Epithelial cell of alveolus of lung (primary cell): ENCODE data around the gene CRLF1. TPM values are rescaled to one million over a fixed set of nuclear protein-coding genes. Genes with fewer than 3 reads are reported as not detected.

ENCODE experiments used
- total RNA-seq: library from RNA; depleted of rRNA; stranded (reverse); fragments of >200 nt; gene quantifications from 2 replicates; pipeline ENCODE4 v1.2.1, GENCODE V29; 2015

Gene CRLF1, protein sequence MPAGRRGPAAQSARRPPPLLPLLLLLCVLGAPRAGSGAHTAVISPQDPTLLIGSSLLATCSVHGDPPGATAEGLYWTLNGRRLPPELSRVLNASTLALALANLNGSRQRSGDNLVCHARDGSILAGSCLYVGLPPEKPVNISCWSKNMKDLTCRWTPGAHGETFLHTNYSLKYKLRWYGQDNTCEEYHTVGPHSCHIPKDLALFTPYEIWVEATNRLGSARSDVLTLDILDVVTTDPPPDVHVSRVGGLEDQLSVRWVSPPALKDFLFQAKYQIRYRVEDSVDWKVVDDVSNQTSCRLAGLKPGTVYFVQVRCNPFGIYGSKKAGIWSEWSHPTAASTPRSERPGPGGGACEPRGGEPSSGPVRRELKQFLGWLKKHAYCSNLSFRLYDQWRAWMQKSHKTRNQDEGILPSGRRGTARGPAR
- total RNA-seq = 2.6 and 19.3 TPM in 2 replicates

DNA sequence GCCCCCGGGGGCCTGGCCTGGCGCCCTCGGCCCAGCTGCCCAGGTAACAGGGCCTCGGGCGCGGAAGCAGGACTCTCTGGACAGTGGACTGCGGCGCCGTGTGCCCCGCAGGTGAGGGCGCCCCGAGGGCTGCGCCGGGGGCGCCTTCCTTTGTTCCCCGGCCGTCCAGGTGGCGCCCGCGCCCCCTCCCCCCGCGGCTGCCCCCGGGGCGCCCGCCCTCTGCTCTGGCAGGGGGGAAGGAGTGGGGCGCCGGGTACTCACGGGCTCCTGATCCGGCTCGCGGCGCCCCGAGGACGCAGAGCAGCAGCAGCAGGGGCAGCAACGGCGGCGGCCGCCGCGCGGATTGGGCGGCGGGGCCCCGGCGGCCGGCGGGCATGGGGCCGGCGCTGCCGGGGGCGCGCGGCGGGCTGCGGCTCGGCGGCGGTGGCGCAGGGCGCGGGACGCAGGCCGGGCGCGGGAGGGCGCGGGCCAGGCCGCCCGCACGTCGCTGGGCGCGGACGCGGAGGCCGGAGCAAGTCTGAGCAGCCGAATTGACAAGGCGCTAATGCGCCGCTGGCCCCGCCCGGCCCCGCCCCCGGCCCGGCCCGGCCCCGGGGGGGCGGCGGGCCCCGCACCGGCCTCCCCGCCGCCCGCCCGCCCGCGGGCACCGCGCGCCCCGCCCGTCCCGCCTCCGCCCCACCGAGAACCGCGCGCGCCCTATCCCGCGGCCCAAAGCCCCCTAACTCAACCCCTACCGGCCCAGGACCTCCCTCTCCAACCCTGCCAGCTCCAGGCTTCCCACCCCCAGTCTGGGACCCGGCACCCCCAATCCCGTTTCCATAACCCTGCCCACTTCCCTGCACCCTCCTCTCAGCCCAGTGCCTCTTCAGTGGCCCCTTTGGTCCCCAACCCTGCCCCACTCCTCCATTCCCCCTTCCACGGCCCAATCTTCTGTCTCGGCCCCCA is at the start of gene CRLF1:
CRLF1 (minus strand) TSS at position 519 of the 945 bp plus-strand sequence; CDS start at position 376, 143 bp downstream.

DNA sequence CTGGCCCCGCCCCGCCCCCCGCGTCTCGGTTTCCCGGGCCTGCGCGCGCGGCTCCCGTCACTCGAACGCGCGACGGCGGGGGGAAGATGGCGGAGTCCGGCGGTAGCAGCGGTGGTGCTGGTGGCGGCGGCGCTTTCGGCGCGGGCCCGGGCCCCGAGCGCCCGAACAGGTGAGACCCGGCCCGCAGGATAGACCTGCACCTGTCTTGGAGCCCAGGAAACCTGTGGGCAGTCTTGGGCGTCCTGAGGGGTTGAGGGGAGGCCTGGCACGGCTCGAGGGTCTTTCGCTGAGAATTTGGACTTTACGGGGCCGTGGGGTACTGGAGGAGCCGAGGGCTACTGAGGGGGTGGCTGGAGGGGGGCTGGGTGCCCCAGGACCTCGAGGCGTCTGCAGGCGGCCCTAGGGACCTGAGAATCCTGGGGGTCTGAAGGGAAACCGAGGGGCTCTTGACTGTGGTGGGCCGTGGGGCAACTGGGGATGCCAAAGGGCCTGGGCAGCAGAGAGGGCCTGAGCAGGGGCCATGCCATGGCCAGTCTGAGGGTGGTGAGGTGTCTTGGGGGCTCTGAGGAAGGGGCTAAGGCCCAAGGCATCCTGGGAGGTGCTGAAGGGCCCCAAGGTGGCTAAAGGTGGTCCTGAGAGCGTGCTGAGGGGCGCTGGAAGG is 30.5 kb upstream of the CRLF1 start, which contains the start of gene KLHL26:
KLHL26 (plus strand) TSS at position 60 of the 661 bp plus-strand sequence; CDS start at position 87, 27 bp downstream.

DNA sequence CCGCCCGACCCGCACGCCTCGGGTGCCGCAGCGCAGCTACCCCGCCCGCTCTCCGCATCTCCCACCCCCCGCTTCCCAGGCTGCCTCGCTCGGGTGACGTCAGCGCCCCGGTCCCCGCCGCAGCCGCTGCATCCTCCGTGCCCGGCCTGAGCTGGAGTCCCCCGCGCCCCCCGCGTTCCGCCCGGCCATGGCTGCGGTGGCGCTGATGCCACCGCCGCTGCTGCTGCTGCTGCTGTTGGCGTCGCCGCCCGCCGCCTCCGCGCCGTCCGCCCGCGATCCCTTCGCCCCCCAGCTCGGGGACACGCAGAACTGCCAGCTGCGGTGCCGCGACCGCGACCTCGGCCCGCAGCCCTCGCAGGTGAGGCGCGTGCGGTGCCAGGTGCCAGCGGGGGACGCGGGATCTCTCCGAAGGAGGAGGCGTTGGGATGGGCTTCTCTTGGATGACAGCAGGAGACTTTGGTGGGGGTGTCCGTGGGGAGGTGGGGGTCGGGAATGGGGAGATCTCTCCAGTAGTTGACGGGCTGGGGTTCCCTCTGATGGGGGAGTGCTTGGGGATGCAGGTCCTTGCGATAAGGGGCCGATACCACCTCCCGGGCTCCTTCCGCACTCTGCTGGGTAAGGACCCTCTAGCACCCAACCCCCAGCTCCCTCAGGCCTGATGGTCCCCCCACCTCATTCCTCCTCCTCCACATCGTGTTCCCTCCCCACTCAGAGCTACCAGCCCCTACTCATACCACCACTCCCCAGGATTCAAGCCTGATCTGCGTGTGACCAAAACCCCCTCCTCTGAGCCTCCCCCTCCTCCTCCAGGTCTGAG is 6.4 kb upstream of the CRLF1 start, which contains the start of gene TMEM59L:
TMEM59L (plus strand) TSS at position 99 of the 817 bp plus-strand sequence; CDS start at position 188, 89 bp downstream.

DNA sequence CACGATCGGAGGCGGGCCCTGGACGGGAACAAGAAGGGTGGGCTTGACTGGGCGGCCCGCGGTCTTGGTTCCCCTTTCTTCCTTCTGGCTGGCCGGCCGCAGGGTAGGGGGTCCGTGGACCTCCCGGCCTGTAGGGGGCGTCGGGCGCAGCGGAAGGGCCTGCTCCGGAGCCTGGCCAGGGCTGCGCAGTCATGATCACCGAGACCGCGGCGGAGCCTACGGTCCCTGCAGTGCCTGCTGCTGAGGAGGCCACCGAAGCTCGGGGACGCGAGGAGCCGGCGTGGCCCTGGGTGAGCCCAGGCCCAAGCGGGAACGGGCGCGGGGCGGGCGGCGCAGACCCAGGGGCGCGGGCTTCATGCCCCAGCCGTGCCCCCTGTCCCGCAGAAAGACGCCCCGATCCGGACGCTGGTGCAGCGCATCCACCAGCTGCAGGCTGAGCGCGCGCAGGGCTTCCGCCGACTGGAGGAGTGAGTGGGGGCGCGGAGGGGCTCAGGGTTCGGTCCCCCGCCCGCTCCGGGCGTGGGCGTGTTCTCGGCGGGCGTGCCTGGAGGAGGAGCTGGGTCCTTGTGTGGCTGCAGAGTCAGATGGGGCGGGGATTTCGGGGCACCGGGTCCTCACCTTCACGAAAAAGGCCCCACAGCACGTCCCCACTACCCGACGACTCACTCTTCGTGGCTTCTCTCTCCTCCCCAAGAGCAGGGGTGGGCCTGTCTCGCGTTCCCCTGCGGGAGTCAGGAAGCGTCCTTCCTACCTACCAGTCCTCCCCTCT is 17.8 kb downstream of the CRLF1 start, which contains the start of gene REX1BD:
REX1BD (plus strand) TSS at position 188 of the 769 bp plus-strand sequence; CDS start at position 192, 4 bp downstream.

DNA sequence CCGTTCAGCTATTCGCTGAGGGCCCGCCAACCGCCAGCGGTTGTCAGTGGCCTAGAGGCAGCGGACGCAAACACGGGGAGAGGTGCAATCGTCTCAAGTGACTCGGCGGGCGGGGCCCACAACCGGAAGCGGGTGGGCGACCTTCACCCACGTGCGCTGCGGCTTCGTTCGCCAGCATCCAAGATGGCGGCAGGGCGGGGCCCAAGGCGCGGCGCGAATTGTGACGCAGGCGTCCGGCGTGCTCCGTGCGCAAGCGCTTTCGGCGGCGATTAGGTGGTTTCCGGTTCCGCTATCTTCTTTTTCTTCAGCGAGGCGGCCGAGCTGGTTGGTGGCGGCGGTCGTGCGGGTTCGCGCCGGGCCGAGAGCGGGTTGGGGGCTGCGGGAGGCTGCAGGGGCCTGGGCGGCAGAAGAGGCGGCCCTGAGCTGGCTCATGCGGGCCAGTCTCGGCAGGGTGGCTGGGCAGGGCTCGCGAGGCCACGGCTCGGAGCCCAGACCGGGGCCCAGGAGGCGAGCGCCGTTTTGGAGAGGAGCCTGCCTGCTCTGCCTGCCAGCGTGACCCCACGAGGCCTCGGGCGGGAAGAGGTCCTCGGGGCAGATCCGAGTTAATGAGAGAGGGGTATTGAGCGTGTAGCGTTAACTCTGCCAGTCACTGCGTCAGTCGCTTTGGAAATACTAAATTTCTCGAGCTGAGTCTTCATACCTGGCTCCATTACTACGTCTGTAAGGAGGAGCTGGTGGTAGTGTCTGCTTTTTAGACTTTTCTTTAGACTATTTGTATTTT is 34.8 kb downstream of the CRLF1 start, which contains the start of gene UBA52:
UBA52 (plus strand) TSS at position 294 of the 781 bp plus-strand sequence. CDS start 1,444 bp downstream, outside the sequence.

DNA sequence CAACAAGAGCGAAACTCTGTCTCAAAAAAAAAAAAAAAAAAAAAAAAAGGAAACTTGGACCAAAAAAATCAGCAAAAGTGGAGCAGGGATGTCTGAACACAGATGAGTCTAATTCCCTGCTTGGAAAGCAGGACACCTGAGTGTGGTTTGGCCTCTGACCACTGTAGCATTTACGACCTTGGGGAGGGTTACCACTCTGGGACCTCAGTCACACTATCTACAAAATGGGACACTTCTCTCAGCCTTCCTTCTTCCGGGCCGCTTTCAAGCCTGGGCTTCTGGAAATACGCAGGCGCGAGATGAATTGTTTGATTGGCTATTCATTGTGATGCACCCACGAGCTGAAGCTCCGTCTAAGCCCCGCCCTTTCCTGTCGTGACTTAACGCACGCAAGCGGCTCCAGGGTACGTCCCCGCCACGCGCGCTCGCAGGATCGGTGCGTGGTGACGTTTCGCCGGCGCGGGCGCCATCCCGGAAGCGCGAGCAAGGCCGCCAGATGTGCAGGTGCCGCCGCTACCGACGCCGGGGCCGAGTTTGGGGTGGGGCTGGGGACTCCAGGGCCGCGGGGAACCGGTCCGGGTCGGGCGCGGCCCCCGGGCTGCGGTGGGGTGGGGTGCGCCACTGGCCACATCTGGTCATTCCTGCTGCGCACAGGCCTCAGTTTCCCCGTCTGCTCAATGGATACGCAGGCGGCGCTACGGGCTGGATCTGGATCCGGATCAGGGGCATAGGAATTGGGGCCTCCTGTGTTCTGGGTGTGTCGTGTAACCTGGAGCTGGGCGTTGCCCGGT is 49.0 kb downstream of the CRLF1 start, which contains the start of gene KXD1:
KXD1 (plus strand) TSS at position 460 of the 791 bp plus-strand sequence. CDS start 4,187 bp downstream, outside the sequence.

Other genes with a start within 250 kb of the CRLF1 start
- 113 and 261 TPM in 2 replicates for gene GDF15, start 220.6 kb downstream of the CRLF1 start, total RNA-seq
- not detected in 2 replicates for gene LRRC25, start 209.2 kb downstream of the CRLF1 start, total RNA-seq
- gene SSBP4, start 187.4 kb downstream of the CRLF1 start, total RNA-seq = 74.0 and 107 TPM in 2 replicates
- 45.0 and 55.7 TPM in 2 replicates for gene ISYNA1, start 168.7 kb downstream of the CRLF1 start, total RNA-seq
- 13.8 and 18.8 TPM in 2 replicates for gene ELL, start 84.7 kb downstream of the CRLF1 start, total RNA-seq
- gene FKBP8, start 63.2 kb downstream of the CRLF1 start, total RNA-seq = 387 and 393 TPM in 2 replicates
- gene KXD1, start 48.9 kb downstream of the CRLF1 start, total RNA-seq = 180 and 205 TPM in 2 replicates
- 975 and 1,082 TPM in 2 replicates for gene UBA52, start 34.9 kb downstream of the CRLF1 start, total RNA-seq
- 60.7 and 107 TPM in 2 replicates for gene REX1BD, start 18.0 kb downstream of the CRLF1 start, total RNA-seq
- gene TMEM59L, start 6.1 kb upstream of the CRLF1 start, total RNA-seq = 0.26 and 3.8 TPM in 2 replicates
- 5.8 and 9.1 TPM in 2 replicates for gene KLHL26, start 30.2 kb upstream of the CRLF1 start, total RNA-seq
- 2.1 and 6.8 TPM in 2 replicates for gene CRTC1, start 76.9 kb upstream of the CRLF1 start, total RNA-seq
- gene COMP, start 184.5 kb upstream of the CRLF1 start, total RNA-seq = under 0.01 TPM in 1 of 2 replicates, not detected in the other
- 44.2 and 97.0 TPM in 2 replicates for gene UPF1, start 225.2 kb upstream of the CRLF1 start, total RNA-seq